Hepatocyte (in vitro differentiated cells): ENCODE measurements around the gene TXLNA.

ENCODE experiments used
- CTCF ChIP-seq: fragments of 200-600 bp; sonication (generic); IDR thresholded peaks from 2 replicates; pipeline ENCODE4 v1.5.1; 2016; ENCODE audit warnings: antibody characterized with exemption, mild to moderate bottlenecking; ENCODE audit not compliant: poor library complexity
- EZH2phosphoT487 ChIP-seq: fragments of 200-600 bp; sonication (generic); IDR thresholded peaks from one replicate; pipeline ENCODE4 v1.6.1; 2018; ENCODE audit warnings: antibody characterized with exemption, mild to moderate bottlenecking, low read depth, moderate library complexity; ENCODE audit not compliant: unreplicated experiment, severe bottlenecking

- TF ChIP-seq EZH2phosphoT487 (no peak), CTCF (no peak)
These were observed 28.1 kb upstream of the TXLNA start for GRCh38 chr1:32151319-32151787.
